ENCODE measurements around the gene NDST1. TPM values are rescaled to one million over a fixed set of nuclear protein-coding genes. Genes with fewer than 3 reads are reported as not detected.

Gene NDST1
- total RNA-seq, 1 donor from 2014 or later: 321 TPM

- FAIRE-seq (no peak), DNase-seq (ENCODE audit: low read depth) (no peak)
- Mint-ChIP-seq H3K4me1 (ENCODE audit: low read depth, unreplicated experiment) (peaks cover 3% of the 10 kb centered on the region), H3K27ac (ENCODE audit: unreplicated experiment) (no peak overlapping the region), H3K36me3 (ENCODE audit: low read depth, unreplicated experiment) (no peaks in the 10 kb centered on the region), H3K4me3 (ENCODE audit: unreplicated experiment) (no peak overlapping the region), H3K9me3 (ENCODE audit: unreplicated experiment) (no peaks in the 10 kb centered on the region), H3K27me3 (ENCODE audit: low read depth, unreplicated experiment) (peaks cover 28% of the 10 kb centered on the region)
- Histone ChIP-seq H3K4me2 (ENCODE audit: low read length) (no peak overlapping the region), H3K36me3 (ENCODE audit: insufficient read depth, low read length) (no peaks in the 10 kb centered on the region), H3K4me1 (ENCODE audit: insufficient read depth, low read length) (peaks cover 13% of the 10 kb centered on the region), H3K9me3 (ENCODE audit: insufficient read depth, low read depth, low read length) (no peaks in the 10 kb centered on the region), H3K9ac (ENCODE audit: low read length) (no peak overlapping the region), H3K27ac (ENCODE audit: low read depth, low read length) (no peak overlapping the region), H3K27me3 (ENCODE audit: insufficient read depth, low read length) (no peaks in the 10 kb centered on the region), H2AFZ (ENCODE audit: low read depth, low read length) (no peak overlapping the region), H4K20me1 (ENCODE audit: insufficient read depth, low read length) (no peaks in the 10 kb centered on the region), H3K79me2 (ENCODE audit: insufficient read depth, low read length) (no peaks in the 10 kb centered on the region), H3K4me3 (ENCODE audit: insufficient read depth, low read depth, low read length) (no peak overlapping the region)
- TF ChIP-seq EZH2 (IDR thresholded peaks at IDR 0.05; ENCODE audit: insufficient read depth, low read length): no peak
- TF ChIP-seq CTCF (IDR thresholded peaks at IDR 0.05; ENCODE audit: insufficient read depth, low read depth, low read length): no peak
These were observed 96.1 kb downstream of the NDST1 start for GRCh38 chr5:150604010-150604409.

- H4K20me1 ChIP-seq (ENCODE audit: insufficient read depth, low read length): no peaks in the 10 kb centered on the region
- H3K9me3 ChIP-seq (ENCODE audit: insufficient read depth, low read depth, low read length): no peaks in the 10 kb centered on the region
- Mint-ChIP-seq H3K36me3 (ENCODE audit: low read depth, unreplicated experiment) (no peaks in the 10 kb centered on the region), H3K9me3 (ENCODE audit: unreplicated experiment) (no peaks in the 10 kb centered on the region), H3K4me1 (ENCODE audit: low read depth, unreplicated experiment) (peaks cover 3% of the 10 kb centered on the region), H3K27me3 (ENCODE audit: low read depth, unreplicated experiment) (peaks cover 20% of the 10 kb centered on the region), H3K4me3 (ENCODE audit: unreplicated experiment) (no peak overlapping the region), H3K27ac (ENCODE audit: unreplicated experiment) (no peak overlapping the region)
- H3K27ac ChIP-seq (ENCODE audit: low read depth, low read length): no peak overlapping the region
- H3K27me3 ChIP-seq (ENCODE audit: insufficient read depth, low read length): no peaks in the 10 kb centered on the region
- no peak overlapping the region for H3K9ac ChIP-seq (ENCODE audit: low read length)
- H3K79me2 ChIP-seq (ENCODE audit: insufficient read depth, low read length): no peaks in the 10 kb centered on the region
- H3K4me1 ChIP-seq (ENCODE audit: insufficient read depth, low read length): peaks cover 7% of the 10 kb centered on the region
- TF ChIP-seq CTCF (IDR thresholded peaks at IDR 0.05; ENCODE audit: insufficient read depth, low read depth, low read length): no peak
- TF ChIP-seq EZH2 (IDR thresholded peaks at IDR 0.05; ENCODE audit: insufficient read depth, low read length): no peak
- DNase-seq (ENCODE audit: low read depth) (no peak), FAIRE-seq (no peak)
- no peaks in the 10 kb centered on the region for H3K36me3 ChIP-seq (ENCODE audit: insufficient read depth, low read length)
- no peak overlapping the region for H3K4me2 ChIP-seq (ENCODE audit: low read length)
- H3K4me3 ChIP-seq (ENCODE audit: insufficient read depth, low read depth, low read length): no peak overlapping the region
- H2AFZ ChIP-seq (ENCODE audit: low read depth, low read length): no peak overlapping the region
These were observed 97.0 kb downstream of the NDST1 start for GRCh38 chr5:150604894-150605440.

- Histone ChIP-seq H3K4me2 (ENCODE audit: low read length) (no peak overlapping the region), H3K4me3 (ENCODE audit: insufficient read depth, low read depth, low read length) (no peak overlapping the region), H3K27ac (ENCODE audit: low read depth, low read length) (no peak overlapping the region), H2AFZ (ENCODE audit: low read depth, low read length) (no peak overlapping the region), H3K4me1 (ENCODE audit: insufficient read depth, low read length) (peaks cover 2% of the 10 kb centered on the region), H3K27me3 (ENCODE audit: insufficient read depth, low read length) (peaks cover 2% of the 10 kb centered on the region), H3K9me3 (ENCODE audit: insufficient read depth, low read depth, low read length) (no peaks in the 10 kb centered on the region), H3K36me3 (ENCODE audit: insufficient read depth, low read length) (no peaks in the 10 kb centered on the region), H3K9ac (ENCODE audit: low read length) (no peak overlapping the region), H3K79me2 (ENCODE audit: insufficient read depth, low read length) (no peaks in the 10 kb centered on the region), H4K20me1 (ENCODE audit: insufficient read depth, low read length) (no peaks in the 10 kb centered on the region)
- FAIRE-seq (no peak), DNase-seq (ENCODE audit: low read depth) (peak; percentile 30)
- no peak overlapping the region for H3K27ac Mint-ChIP-seq (ENCODE audit: unreplicated experiment)
- H3K9me3 Mint-ChIP-seq (ENCODE audit: unreplicated experiment): no peaks in the 10 kb centered on the region
- H3K4me3 Mint-ChIP-seq (ENCODE audit: unreplicated experiment): no peak overlapping the region
- TF ChIP-seq CTCF (IDR thresholded peaks at IDR 0.05; ENCODE audit: insufficient read depth, low read depth, low read length) (no peak), EZH2 (IDR thresholded peaks at IDR 0.05; ENCODE audit: insufficient read depth, low read length) (no peak)
- H3K4me1 Mint-ChIP-seq (ENCODE audit: low read depth, unreplicated experiment): peaks cover under 1% of the 10 kb centered on the region
- H3K27me3 Mint-ChIP-seq (ENCODE audit: low read depth, unreplicated experiment): peaks cover 20% of the 10 kb centered on the region
- no peaks in the 10 kb centered on the region for H3K36me3 Mint-ChIP-seq (ENCODE audit: low read depth, unreplicated experiment)
These were observed 97.6 kb downstream of the NDST1 start for GRCh38 chr5:150605546-150605945.

Data from astrocyte (in vitro differentiated cells and primary cell).